DMS53 treated with DMSO at 0.1 percent for 48 hours (cell line): Measurements from ENCODE around the gene BHLHE41.

Source experiments
- DNase-seq: peaks from one replicate; lab custom pipeline; 2025; ENCODE audit not compliant: unreplicated experiment; lab: John Stamatoyannopoulos, UW

The BHLHE41 gene

DNA sequence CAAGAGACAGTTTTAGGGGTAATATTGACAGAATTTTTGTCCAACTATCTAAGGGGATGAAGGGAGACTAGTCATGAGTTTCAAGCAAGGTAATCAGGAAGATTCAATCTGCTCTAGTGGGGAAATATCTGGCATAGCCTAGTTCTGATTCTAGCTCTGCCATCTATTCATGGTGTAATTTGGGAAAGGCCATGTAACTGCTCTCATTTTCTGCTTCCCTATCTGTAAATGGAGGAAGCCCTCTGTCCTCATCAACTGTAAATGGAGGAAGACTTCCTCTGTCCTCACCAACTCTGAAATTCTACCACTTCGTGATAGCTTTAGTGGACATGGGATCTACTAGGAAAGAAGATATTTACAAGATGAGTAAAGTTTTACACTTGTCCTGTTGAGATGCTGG, 37.9 kb downstream of the BHLHE41 start:
- DNase-seq = no peak

DNA sequence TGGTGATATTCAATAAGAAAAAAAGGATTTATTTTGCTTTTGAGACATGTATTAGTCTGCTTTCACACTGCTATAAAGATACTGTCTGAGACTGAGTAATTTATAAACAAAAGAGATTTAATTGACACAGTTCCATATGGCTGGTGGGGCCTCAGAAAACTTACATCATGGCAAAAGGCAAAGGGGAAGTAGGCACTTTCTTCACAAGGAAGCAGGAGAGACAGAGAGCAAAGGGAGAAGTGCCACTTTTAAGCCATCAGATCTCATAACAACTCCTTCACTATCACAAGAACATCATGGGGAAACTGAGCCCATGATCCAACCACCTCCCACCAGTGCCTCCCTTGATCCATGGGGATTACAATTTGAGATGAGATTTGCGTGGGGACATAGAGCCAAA, 43.9 kb downstream of the BHLHE41 start:
- DNase-seq = no peak

DNA sequence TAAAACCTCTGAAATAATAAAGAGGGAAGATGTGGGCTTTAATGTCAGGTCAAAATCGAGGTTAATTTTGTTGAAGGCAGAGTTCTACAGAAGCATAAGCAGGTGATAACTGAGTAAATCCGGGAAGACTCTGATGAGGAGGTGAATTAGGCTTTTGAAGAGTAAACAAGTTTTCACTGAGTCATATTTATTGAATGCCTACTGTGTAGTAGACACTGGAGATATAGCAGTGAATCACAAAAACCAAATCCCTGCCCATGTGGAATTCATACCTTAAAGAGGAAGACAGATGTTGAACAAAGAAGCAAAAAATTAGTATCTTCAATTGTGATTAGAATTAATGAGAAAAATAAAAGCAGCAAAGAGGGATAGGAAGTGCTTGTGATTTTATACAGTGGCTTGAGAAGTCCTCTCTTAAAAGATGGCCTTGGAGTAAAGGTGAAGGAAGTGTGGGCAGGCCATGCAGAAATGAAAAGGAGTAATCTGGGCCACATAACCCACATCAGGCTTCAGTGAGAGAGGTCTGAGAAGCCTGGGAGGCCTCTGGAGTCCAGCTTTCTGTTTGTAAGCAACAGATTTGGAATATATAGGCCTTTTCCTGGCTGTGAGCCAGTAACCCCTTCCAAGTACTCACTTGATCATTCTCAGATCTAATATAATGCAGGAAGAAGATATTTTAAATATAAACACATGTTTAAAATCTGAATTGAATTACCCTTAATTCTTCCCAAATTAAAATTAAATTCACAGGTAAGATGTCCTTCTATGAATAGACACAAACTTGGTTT, 46.7 kb downstream of the BHLHE41 start:
- no peak for DNase-seq
